ENCODE data around the gene ATP10B.

ATP10B gene

DNA sequence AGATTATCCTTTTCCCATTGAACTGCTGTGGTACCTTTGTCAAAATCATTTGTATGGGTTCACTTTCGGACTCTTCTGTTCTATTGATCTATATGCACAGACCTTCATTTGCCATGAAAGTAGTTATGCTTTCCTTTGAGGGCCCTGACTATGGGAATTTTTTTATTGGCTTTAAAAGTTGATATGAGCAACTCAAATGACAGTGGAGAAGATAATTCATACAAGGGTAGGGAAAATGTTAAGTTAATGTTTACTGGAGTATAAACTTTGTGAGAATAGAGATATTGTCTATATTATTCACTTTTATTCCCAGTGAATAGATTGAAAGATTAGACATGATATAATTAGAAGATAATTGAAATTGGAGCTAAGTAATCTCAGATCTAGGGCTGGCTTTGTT is 94.8 kb downstream of the ATP10B start:
- no peak overlapping the region for H3K4me3 ChIP-seq (ENCODE audit: low read depth, low read length)
- TF ChIP-seq, protein P1, sequence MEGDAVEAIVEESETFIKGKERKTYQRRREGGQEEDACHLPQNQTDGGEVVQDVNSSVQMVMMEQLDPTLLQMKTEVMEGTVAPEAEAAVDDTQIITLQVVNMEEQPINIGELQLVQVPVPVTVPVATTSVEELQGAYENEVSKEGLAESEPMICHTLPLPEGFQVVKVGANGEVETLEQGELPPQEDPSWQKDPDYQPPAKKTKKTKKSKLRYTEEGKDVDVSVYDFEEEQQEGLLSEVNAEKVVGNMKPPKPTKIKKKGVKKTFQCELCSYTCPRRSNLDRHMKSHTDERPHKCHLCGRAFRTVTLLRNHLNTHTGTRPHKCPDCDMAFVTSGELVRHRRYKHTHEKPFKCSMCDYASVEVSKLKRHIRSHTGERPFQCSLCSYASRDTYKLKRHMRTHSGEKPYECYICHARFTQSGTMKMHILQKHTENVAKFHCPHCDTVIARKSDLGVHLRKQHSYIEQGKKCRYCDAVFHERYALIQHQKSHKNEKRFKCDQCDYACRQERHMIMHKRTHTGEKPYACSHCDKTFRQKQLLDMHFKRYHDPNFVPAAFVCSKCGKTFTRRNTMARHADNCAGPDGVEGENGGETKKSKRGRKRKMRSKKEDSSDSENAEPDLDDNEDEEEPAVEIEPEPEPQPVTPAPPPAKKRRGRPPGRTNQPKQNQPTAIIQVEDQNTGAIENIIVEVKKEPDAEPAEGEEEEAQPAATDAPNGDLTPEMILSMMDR (IDR thresholded peaks at IDR 0.05; ENCODE audit: low read depth, low read length), result no peak

DNA sequence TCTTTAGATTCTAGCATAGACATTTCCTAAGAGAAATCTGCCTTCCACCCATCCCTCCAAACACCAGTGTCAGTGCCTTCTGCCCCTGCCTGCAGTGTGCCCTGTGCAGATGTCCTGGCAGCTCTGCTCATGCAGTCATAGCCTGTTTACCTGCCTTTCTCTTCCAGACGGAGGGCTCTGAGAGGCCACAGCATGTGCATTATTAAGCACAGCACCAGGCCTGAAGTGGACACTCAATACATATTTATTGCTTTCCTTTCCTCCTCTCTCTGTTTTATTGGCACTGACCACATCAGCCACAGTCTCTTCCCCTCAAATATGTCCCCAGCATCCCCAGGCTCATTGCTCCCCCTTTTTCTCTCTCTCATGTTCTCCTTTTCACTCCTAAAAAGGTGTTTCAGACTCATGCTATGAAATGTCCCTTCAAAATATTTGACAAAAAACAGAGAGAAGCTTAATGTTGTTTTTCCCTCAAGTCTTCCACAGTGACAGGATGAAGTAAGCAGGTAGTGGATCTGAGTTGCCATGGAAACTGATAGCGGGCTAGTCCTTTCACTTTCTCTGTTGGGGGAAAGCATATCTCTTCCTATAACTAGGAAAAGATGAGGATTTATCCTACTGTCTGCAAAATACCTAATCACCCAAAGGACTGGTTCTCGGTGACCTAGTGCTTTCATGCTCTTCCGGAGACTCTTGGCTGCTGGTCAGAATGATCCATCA is 100.9 kb downstream of the ATP10B start:
- TF ChIP-seq, protein P1 (IDR thresholded peaks at IDR 0.05; ENCODE audit: low read depth, low read length), result no peak
- no peak overlapping the region for H3K4me3 ChIP-seq (ENCODE audit: low read depth, low read length)

DNA sequence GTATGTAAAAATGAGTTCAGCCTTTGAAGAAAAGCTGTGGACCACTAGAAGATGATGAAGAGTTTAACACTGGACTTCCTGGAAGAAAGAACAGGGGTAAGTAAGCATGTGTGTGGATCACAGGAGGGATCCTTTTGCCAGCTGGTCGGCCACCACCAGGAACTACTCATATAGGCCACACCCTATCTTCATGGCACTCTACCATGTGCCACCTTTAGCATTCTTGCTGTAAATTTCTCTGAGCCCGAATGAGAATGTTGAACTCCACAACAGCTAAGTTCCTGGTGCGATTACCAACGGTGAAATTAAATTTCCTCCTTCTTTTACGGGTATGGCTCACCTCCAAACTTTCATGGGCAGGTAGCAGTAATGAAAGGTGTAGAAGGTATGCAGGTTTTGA is 102.3 kb downstream of the ATP10B start:
- TF ChIP-seq, protein P1 (IDR thresholded peaks at IDR 0.05; ENCODE audit: low read depth, low read length), result no peak
- H3K4me3 ChIP-seq (ENCODE audit: low read depth, low read length), result no peak overlapping the region

DNA sequence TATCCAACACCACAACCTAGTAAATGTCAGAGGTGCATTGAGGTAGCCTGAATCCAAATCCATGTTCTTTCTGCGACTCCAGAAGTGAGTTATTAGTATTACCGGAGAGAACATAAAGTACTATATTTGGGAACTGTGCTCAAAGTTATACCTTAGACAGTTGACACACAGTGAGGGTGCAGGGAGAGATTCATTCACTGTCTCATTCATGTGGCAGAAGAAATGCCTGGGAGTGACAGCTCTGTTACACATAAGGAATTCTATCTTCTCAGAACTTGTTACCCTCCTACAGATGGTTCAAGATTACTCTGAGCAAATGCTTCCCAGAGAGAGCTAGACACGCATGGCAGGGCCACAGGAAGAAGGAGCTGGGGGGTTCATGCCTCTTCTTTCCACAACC is 103.0 kb downstream of the ATP10B start:
- TF ChIP-seq, protein P1 (IDR thresholded peaks at IDR 0.05; ENCODE audit: low read depth, low read length), result no peak
- H3K4me3 ChIP-seq (ENCODE audit: low read depth, low read length), result no peak overlapping the region

DNA sequence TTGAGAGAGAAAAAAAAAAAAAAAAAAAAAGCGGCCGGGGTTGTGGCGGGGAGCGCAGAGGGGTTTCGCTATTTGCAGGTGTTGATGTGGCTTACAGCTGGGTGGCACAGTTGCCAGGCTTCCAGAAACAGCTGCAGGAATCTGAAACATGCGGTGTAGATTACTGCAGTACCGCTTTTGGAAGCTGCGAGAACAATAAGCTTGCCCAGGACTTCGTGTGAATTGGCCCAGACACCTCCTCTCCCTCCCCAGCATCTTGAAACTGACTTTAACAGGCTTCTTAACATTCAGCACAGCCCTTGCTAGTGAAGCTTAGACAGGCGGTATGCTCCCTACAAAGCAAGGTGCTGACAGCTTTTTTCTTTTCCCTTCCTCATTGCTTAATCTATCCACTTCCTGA is 104.0 kb downstream of the ATP10B start:
- TF ChIP-seq, protein P1 (IDR thresholded peaks at IDR 0.05; ENCODE audit: low read depth, low read length), result no peak
- no peak overlapping the region for H3K4me3 ChIP-seq (ENCODE audit: low read depth, low read length)

DNA sequence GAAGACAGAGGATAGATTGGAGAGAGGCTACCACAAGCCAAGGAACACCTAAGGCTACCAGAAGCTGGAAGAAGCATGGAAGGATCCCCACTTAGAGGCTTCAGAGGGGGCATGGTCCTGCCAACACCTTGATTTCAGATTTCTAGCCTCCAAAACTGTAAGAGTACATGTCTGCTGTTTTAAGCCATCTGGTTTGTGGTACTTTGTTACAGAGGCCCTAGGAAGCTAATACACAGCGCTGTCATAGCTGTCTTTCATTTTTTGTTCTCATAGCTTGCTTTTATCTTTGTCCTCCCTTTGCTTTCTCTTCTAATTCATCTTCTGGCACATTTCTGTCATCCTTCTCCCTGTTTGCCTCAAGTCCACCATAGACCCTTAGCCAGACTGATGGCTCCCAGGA is 104.5 kb downstream of the ATP10B start:
- TF ChIP-seq, protein P1 (IDR thresholded peaks at IDR 0.05; ENCODE audit: low read depth, low read length), result no peak
- no peak overlapping the region for H3K4me3 ChIP-seq (ENCODE audit: low read depth, low read length)

DNA sequence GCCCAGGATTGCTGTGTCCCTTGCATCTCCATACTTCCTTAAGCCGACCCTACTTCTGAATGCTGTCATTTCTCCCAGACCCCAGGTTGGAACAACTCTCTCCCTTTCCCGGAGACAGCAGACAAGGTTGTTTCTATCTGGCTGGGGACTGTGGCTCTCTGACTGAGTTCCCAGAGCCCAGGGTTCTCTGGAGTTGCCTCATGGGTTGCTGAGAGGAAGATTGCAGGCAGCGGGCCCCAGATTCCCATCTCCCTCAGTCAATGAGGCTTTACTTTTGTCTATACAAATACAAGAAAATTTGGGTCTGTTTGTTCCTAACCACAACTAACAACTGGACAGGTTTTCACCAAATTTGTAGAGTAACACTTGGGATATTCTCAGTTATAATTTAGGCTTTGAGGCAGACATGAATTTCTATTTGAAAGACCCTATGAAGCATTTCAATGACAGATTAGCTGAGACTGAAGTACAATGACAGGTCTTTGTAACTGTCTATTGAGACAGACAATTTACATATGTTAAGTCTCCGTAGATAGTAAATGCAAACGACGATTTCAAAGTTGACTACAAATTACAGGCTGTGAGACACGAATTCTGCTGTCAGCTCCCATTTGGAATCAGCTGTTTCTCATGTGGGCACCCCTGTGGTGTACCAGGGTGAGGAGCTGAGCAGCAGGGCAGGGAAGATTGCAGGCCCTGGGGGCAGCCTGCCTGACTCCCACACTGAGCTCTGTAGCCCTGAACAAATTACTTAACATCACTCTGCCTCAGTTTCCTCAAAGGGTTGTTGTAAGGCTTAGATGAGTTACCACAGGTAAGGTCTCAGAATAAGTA is 107.5 kb downstream of the ATP10B start:
- TF ChIP-seq, protein P1 (IDR thresholded peaks at IDR 0.05; ENCODE audit: low read depth, low read length), result no peak
- no peak overlapping the region for H3K4me3 ChIP-seq (ENCODE audit: low read depth, low read length)
